GM12872 (cell line): ENCODE data around the gene MASP2.

ENCODE experiments used
- TF ChIP-seq, protein P1 (sequence below): IDR thresholded peaks from 3 replicates; pipeline ENCODE4 v1.5.1; 2011; ENCODE audit warnings: low read depth, mild to moderate bottlenecking, low read length, moderate library complexity; ENCODE audit not compliant: insufficient read depth

MASP2 gene

DNA sequence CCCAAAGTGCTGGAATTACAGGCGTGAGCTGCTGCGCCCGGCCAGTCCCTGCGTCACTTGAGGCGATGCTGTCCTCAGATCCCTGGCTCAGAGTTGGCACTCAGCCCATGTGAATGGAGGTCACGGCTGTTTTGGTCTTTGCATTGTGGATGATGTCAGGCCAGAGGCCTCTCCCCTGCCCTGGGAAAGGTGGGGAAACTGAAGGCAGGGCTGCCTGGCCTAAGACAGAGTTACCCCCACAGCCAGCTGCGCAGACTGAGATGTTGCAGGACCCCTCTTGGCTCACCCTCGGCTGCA, 821 bp downstream of the MASP2 start:
- TF ChIP-seq, protein P1, sequence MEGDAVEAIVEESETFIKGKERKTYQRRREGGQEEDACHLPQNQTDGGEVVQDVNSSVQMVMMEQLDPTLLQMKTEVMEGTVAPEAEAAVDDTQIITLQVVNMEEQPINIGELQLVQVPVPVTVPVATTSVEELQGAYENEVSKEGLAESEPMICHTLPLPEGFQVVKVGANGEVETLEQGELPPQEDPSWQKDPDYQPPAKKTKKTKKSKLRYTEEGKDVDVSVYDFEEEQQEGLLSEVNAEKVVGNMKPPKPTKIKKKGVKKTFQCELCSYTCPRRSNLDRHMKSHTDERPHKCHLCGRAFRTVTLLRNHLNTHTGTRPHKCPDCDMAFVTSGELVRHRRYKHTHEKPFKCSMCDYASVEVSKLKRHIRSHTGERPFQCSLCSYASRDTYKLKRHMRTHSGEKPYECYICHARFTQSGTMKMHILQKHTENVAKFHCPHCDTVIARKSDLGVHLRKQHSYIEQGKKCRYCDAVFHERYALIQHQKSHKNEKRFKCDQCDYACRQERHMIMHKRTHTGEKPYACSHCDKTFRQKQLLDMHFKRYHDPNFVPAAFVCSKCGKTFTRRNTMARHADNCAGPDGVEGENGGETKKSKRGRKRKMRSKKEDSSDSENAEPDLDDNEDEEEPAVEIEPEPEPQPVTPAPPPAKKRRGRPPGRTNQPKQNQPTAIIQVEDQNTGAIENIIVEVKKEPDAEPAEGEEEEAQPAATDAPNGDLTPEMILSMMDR: no peak

DNA sequence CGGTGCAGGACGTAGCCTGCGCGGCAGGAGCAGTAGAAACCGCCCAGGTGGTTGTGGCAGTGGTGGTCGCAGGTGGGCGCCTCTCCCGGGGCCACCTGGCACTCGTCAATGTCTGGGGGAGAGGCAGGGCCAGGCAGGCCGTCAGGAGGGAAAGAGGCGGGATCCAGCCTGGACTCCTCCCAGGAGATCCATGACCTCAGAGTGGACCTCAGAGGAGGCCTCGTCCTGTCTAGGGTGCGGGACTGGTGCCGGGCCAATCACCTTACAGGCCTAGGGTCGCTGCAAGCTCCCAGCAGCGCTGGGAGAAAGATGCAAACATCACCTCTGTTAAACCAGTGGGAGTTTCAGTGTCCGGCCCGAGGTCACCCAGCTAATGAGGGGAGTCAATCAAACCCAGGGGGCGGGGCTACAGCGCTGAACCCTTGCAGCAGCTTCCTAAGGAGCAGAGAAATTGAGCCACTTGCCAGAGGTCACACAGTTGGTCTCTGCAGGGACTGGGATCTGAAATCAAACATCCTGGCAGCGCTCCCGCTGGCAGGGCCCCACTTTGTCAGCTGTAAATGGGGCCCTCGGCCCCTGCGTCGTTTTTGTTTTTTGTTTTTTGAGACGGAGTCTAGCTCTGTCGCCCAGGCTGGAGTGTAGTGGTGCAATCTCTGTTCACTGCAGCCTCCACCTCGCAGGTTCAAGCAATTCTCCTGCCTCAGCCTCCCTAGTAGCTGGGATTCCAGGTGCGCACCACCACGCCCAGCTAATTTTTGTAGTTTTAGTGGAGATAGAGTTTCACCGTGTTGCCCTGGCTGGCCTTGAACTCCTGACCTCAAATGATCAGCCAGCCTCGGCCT, 1.4 kb downstream of the MASP2 start:
- TF ChIP-seq, protein P1: no peak

GRCh38 chr1:11044849-11045427, 2.1 kb downstream of the MASP2 start:
- TF ChIP-seq, protein P1: no peak

DNA sequence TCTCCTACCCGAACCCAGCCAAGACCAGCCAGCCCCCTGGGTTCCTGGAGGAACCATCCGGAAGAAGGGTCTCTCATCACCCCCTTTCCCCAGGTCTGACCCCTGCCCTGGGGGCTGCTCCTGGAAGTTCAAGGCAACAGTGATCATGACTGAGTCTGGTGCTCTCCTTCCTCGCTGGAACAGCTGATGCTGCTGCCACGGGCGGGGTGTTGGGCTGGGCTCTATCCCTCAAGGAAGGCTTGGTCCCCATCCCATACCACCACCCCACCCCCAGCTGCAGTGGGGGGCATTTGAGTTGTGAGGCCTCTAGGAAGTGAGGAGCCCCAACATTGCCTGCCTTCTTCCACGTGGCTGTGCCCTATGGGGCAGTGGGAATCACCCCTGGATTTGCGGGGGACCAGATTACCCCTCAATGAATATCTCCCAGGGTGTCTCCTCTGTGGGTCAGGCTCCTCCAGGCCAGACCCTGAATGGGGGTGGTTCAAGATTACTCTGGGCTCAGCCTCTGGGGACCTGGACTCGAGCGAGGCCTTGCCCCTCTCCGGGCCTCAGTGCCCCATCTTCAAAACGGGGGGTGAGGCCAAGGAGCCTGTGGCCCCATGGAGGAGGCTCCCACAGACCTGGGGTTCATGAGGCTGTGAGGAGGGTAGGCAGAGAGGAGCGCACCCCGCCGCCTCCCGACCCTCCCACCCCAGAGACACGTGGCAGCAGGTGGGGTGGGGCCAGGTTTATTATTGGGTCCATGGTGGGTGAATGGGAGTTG, 2.8 kb downstream of the MASP2 start:
- TF ChIP-seq, protein P1: no peak

DNA sequence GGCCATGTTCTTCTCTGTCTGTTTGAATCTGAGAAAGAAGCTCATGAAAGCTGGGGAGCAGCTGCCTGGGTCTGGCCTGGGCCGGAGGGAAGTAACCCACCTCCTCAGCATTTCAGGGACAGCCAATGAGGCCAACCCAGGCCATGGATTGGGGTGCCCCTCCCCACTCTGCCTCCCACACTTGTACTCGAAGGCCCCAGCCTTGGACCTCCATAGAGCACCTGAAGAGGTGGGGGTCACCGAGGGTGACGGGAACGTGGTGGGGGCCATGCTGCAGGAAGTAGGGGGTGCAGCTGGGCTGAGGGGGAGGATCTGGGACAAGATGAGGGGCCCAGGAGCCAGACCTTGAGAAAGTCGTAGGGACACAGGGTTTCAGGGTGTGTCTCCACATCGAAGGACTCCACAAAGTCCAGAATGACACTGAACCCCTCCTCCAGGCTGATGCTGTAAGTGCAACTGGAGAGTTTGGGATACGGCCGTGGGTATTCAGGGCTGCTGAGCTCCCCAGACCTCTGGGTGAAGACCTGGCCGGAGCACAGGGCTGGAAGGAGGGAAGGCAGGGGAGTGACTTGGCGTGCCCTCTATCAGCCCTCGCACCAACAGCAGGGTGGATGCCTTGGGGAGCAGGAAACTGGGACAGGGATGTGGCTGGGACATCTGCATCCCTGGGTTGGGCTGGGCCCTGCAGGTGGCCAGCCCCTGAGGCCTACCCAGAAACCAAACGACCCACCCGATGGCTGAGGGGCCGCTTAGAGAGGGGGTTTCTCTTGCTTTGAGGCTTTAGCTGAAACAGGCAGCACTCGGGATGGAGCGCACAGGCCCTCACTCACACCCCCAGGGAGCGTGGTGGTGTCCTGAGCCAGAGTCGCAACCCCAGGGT, 3.8 kb downstream of the MASP2 start:
- TF ChIP-seq, protein P1: no peak

GRCh38 chr1:11042065-11042464, 5.0 kb downstream of the MASP2 start:
- TF ChIP-seq, protein P1: no peak
